Erythroblast (primary cell): ENCODE measurements around the gene AMD1.
A peak's percentile ranks its signal among the peaks of the same experiment; 100 is the strongest.

Source experiments
- GATA1 ChIP-seq: IDR thresholded peaks from 2 replicates; pipeline ENCODE4 v1.6.1; 2011; ENCODE audit warnings: low read depth, mild to moderate bottlenecking, control low read depth, low read length, moderate library complexity
- POLR2A ChIP-seq: IDR thresholded peaks from 2 replicates; pipeline ENCODE4 v1.6.1; 2011; ENCODE audit warnings: mild to moderate bottlenecking, low read length

DNA sequence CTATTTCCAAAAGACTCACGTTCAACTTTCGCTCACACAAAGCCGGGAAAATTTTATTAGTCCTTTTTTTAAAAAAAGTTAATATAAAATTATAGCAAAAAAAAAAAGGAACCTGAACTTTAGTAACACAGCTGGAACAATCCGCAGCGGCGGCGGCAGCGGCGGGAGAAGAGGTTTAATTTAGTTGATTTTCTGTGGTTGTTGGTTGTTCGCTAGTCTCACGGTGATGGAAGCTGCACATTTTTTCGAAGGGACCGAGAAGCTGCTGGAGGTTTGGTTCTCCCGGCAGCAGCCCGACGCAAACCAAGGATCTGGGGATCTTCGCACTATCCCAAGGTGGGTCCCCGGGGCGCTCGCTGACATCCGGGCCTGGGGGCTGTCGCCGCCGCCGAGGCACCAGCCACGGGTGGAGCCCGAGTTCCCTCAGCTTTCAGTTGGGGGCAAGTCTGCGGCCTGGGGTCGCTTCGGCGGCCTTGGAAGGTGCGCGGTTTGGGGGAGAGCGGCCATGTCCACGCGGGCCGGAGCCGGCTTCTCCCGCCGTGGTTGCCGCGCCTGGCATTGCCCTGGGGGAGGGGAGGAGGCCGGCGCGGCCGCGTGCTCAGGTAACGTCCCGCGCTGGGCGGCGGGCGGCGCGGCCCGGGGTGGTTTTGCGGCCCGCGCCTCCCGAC, 429 bp downstream of the AMD1 start:
- TF ChIP-seq POLR2A (peak; percentile 84), GATA1 (no peak)
